HG02885 (cell line): ENCODE measurements around the gene PPP1R36.
A peak's percentile ranks its signal among the peaks of the same experiment; 100 is the strongest.

ENCODE experiments used
- ATAC-seq: cut with Tn5 transposase; IDR thresholded peaks from one replicate; pipeline ENCODE4 v1.9.1; 2021; ENCODE audit warnings: mild to moderate bottlenecking; ENCODE audit not compliant: unreplicated experiment, poor library complexity

The PPP1R36 gene, protein sequence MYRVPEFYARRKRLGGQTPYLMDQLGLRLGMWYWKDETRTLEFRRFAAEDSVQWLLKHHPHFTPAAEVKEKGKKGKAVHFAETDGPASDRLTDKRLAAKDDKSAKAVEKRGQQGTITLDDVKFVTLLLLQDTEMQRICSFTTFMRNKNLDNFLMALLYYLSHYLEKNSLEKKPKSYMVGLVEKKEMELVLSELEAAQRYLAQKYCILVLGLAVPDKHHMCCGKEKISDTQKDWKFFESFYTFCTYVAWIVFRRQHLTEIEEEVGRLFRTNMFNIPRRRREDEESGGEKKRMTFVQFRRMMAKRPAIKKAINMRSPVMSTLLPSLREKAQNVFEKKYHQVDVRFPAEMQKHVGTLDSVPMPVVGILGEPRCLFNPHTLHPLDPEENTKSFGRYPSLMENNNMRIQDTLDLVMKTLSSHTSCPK

DNA sequence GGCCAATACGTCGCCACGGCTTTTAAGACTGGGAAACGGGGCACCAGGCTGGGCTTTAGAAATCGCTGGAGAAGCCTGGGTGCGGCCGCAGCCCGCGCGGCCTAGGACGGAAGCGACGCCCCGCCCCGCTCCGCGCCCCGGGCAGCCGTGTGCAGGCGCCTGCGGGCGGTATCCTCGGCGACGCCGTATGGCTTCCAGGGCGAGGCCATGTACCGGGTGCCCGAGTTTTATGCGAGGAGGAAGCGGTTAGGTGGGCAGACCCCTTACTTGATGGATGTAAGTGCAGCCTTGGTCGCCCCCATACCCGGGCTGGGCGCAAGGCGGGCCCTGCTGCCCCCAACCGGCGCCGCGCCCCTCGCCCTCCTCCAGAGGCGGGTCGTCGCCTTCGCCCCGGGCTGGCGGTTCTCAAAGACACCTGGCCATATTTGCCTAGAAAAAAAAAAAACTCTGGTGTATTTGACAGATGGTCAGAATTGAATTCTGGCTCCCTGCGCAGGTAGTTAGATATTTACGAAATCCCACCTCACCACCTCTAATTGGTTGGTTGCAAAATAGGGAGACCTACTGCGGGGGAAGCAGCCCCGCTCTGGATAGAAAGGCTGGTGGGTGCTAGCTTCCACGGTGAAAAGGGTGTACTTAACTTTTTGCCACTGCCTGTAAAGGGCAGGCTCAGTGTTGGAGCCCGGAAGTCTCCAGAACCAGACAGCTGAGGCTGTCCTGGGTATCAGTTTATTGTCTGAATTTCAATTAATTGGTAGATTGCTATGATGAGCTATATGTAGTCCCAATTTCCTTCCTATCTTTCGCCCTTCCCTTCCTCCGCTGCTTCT lies at the start of gene PPP1R36:
Gene PPP1R36, plus strand, starts transcription at position 171 of the 830 bp plus-strand sequence. Its CDS starts 37 bp downstream, at position 208.
- ATAC-seq, result no peak

DNA sequence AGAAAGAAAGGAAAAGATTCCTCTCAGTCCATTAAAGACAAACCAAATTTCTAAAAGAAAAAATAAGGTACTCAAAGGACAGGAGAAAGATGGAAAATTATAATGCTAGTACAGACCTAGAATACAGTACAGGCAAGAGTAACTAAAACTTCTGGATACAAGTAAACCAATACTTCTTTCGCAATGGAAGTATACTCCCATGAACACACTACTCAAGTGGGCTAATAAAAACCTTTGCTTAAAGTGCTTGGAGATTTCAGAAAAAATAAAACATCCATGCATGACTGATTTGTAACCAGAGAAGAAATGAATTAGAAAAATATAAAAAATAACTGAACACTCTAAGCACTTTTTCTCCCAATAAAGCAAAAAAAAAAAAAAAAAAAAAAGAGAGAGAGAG lies 49.7 kb upstream of the PPP1R36 start:
- no peak for ATAC-seq

DNA sequence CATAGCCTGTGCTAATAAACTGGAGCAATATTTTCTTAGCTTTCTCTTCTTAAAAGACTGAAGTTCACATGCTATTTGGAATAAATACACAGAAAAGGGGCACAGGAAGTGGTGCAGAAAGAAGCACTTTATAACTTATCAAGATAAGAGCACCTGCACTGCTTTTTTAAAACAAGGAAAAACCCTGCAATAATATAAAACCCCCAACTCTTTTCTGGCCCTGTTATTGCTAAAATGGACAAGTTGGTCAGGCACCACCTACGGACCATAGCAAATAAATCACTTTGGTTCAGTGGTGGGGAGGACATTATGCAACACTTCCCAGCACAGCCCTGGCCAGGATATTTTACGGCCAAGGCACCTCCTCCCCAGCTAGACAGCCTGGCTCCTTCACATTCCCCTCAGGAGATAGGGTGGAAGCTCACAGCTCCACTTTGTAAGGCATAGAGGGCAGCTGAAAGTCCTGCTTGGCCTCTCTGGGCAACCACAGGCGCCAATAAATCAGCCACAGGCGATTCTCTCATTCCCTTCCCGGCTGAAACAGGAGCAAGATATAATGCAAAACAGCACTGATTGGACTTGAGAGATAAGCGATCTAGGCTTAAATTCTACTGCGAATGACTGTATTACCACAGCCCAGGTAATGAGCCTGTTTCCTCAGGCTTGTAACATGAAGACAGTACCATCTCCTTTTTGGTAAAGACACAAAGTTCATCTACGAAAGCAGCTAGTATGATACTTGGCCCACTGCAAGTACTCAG lies 48.2 kb upstream of the PPP1R36 start:
- no peak for ATAC-seq

- ATAC-seq, result no peak
These were observed 47.3 kb upstream of the PPP1R36 start for GRCh38 chr14:64502456-64502855.

GRCh38 chr14:64502887-64503433 lies 46.8 kb upstream of the PPP1R36 start:
- no peak for ATAC-seq

DNA sequence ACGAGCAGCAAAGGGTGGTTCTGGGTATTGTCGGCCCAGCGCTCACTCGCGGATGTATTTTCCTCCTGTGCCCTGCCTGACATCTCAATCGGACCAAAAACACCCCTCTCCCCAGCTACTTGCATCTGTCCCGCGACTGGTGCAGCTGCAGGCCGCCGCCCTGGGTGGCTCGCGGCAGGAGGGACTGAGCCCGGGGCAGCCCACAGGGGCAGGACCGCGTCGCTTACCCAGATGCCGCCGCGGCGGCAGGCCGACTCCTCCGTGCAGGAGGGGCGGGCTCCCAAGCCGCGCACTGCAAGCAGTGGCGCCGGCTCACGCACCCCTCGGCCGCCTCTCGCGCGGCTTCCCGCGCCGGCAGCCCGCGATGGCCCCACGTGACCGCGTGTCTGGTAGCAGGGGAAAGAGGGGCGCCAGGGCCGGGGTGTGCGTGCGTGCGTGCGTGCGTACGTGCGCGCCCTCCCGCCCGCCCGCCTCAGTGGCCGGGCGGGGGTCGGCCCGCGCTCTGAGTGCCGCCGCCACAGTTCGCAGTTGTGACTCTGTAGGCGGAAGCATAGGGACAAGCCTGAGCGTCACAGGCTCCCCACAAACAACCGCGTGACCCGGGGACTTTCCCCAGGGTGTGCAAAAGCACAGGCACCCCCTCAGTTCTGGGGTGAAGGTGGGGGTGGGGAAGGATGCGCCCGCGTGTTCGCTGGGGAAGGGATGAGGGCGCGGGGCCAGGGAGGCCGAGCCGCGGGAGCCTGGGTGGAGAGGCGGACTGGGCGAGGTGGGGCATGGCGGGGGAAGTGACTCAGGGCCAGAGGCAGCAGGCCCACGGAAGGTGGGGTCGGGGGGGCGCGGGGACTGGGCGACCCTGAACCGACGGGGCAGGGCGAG lies 46.1 kb upstream of the PPP1R36 start, which contains the start of gene ZBTB25:
Gene ZBTB25, minus strand, starts transcription at position 405 of the 876 bp plus-strand sequence. CDS start 13,305 bp downstream, outside the sequence.
- ATAC-seq, result peak; percentile 65

- ATAC-seq, result peak; percentile 22
These were observed 45.4 kb upstream of the PPP1R36 start, which contains the start of gene ZBTB1 for GRCh38 chr14:64504310-64504896. TSS of gene ZBTB1 (plus strand) at chr14:64504770. CDS start at chr14:64521505, 16,735 bp downstream.

DNA sequence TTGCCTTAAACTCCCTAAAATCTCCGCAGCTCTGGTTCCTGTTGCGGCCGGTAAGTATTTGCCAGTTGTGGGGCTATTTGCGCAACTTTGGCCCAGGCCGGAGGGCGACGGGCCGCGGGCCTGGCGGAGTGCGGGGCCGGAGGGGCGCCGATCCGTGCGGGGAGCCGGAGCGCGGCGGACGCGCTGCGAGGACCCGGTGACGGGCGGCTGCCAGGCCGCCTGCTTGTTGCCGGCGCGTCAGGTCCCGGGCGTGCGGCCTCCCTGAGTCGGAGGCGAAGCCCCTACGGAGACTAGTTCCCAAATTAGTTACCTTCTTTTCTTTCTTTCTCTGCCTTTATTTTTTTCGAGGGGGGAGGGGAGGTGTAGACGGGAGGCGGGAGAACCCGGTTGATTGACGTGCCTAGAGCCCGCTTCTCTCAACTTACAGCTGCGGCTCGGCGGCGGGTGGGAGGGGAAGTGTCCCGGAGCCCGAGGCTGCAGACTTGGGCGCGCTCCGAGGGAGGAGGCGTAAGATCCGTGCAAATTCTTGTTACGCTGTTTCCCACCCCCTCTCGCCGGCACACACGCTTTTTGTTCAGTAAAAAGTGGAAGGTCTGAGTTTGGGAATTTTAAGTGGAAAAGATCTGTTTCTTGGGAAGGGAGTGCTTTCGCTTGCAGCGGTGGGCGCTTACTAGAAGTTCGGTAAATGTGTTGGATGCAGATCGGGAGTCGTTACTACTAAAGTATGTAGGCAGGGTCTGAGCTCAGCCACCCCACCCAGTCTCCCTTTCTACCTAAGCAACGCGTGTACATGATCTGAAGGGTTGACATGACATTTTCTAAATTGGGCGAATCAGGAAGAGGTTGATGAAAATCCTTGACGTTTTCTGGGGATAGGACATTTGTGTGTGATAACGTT lies 44.6 kb upstream of the PPP1R36 start:
- peak; percentile 31 for ATAC-seq

- no peak for ATAC-seq
These were observed 43.0 kb upstream of the PPP1R36 start for GRCh38 chr14:64506721-64507120.

DNA sequence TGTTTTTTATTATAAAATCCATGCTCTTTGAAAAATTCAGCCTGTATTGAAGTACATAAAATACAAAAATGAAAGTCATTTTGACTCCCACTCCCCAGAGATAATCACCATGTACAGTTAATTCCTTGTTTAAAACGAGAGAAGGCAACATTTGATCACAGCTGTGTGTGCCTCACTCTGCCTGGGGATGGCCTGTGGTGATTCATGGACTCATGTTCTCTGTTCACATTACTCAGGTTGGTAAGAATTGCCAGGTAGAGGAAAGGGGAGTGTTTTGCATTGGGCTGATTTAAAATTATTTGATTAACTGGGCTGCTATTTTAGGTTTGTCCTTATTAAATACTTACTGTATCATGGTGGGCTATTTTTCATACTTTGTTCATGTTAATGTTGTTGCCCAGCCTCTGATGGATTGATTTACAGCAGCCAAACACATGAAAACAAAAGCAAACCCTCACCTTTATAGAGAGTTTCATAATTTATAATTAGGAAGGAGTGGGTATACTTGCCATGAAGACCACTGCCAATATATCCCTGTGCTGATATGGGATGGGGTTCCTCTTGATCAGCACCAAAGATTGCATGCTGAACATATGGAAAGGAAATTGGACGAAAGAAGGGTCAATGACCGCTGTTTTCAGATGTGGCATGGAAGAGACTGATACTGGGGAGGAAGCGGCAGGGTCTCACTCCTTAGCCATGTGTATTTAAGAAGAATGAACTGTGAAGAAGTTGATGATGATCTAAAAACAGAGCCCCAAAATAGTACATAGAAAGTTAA lies 42.2 kb upstream of the PPP1R36 start:
- no peak for ATAC-seq

DNA sequence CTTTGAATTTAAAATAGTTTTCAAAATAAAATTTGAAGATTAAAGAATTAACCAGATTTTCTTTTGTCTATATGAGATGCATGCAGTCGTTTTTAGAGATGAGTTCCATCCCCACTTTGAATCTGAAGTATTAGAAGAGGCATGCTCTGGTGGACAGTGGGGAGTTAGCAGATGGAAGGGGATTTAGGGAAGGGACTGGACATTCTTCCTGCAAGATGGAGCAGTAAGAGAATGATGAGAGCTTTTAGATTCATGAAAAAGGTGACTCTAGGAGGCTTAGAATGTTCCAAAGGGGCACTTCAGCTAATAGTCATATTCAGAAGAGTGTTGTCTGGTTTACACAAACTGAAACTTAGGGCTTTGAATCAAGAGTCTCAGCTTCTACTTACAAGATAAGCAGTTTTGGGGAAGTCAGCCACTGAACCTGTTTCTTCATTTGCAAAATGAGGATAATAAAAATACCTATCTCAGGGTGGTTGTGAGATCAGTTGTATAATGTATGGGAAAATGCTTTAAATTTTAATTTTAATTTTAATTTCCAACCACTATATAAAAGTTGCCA lies 41.5 kb upstream of the PPP1R36 start:
- peak; percentile 12 for ATAC-seq

DNA sequence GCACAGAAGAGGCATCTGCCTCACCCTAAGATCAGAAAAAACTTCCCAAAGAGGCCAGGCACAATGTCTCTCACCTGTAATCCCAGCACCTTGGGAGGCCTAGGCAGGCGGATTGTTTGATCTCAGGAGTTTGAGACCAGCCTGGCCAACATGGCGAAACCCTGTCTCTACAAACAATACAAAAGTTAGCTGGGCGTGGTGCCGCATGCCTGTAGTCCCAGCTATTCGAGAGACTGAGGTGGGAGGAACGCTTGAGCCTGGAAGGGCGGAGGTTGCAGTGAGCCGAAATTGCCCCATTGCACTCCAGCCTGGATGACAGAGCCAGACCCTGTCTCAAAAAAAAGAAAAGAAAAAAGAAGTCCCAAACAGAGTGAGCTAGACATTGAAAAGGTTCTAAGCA lies 40.7 kb upstream of the PPP1R36 start:
- ATAC-seq, result no peak

DNA sequence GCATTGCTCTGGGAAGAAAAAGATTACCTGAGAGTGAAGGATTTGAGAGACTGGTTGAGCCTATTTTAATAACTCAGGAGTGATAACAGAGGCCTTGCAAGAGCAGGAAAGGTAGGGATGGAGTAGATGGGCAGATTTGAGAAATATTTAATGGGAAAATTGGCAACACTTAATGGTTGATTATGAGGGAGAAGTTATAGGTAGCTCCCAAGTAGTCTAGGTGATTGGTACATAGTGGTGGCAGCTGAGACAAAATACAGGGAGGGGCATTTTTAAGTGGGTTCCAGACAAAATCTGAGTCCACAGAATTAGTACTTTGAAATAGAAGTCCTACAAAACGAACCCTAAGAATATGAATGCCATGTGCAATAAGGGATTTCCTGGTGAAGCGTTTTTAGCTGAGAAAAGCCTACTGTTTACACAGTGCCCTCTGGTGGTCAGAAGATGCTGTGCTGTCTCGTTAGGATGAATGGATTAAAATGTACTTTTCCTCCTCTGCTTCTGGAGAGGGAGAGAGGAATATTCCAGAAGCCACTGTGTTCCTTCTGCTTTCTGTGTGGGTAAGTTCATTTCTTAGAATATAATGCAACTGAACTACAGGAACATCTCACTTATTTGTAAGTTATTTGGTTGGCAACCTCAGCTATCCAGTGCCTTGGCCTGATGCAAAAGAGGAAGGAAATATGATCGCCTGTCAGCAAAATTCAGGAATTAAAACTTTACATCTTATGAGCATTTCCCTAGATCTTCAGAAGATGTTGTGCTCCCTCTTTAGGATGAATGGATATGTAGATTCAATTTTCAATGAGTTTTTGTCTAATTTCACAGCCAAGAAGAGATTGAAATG lies 38.7 kb upstream of the PPP1R36 start:
- ATAC-seq, result no peak

GRCh38 chr14:64513271-64513670 lies 36.5 kb upstream of the PPP1R36 start:
- ATAC-seq, result no peak

DNA sequence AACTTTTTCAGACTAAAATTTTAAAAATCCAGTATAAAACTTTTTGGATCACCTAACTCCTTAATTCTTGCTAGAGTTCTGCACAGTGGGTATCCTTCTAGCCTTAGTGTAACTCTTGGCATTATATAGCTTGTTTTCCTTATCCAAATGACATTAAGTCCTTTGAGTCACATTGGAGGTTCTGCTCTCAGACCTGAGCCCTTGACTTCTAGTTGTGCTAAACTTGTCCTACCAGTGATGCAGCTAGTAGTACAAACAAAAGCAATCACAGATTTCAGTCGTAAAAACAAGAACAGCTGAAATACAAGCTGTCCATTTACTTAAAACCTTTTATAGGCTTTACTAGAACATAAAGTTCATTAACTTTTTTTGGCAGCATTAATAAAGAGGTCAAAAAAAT lies 34.7 kb upstream of the PPP1R36 start:
- ATAC-seq, result no peak

GRCh38 chr14:64516969-64517368 lies 32.8 kb upstream of the PPP1R36 start:
- no peak for ATAC-seq
